HG03103 (cell line): ENCODE results near the gene PHF23.
"Not testable (repeated sequence)": the region's sequence is repeated elsewhere in the genome, so short reads cannot be mapped to it uniquely, and the experiment has no call there.

Experiments
- ATAC-seq: cut with Tn5 transposase; IDR thresholded peaks from one replicate; pipeline ENCODE4 v1.9.1; 2021; ENCODE audit warnings: low read depth; ENCODE audit not compliant: unreplicated experiment

The PHF23 gene

GRCh38 chr17:7259555-7259889 is 20.3 kb upstream of the PHF23 start:
- no peak for ATAC-seq

- ATAC-seq = no peak
Observed at GRCh38 chr17:7258731-7259554, 19.7 kb upstream of the PHF23 start.

- ATAC-seq = no peak
Observed at GRCh38 chr17:7256766-7257456, 17.7 kb upstream of the PHF23 start.

GRCh38 chr17:7254511-7254910 is 15.3 kb upstream of the PHF23 start:
- ATAC-seq = no peak

GRCh38 chr17:7253082-7253481 is 13.8 kb upstream of the PHF23 start:
- no peak for ATAC-seq

- peak; percentile 31 for ATAC-seq
Observed at GRCh38 chr17:7252176-7253043, 13.2 kb upstream of the PHF23 start, which contains the start of gene ELP5. TSS of gene ELP5 (plus strand) at chr17:7252215. CDS start at chr17:7252551, 336 bp downstream.

- ATAC-seq = peak; percentile 78
Observed at GRCh38 chr17:7251661-7252175, 12.5 kb upstream of the PHF23 start, which contains the start of gene CTDNEP1. TSS of gene CTDNEP1 (minus strand) at chr17:7251734. CDS start at chr17:7251296, 438 bp downstream.

- no peak for ATAC-seq
Observed at GRCh38 chr17:7250695-7251627, 11.7 kb upstream of the PHF23 start.

- no peak for ATAC-seq
Observed at GRCh38 chr17:7249830-7250229, 10.6 kb upstream of the PHF23 start.

- no peak for ATAC-seq
Observed at GRCh38 chr17:7249214-7249613, 10.0 kb upstream of the PHF23 start.

- ATAC-seq = no peak
Observed at GRCh38 chr17:7248796-7249195, 9.5 kb upstream of the PHF23 start.

- no peak for ATAC-seq
Observed at GRCh38 chr17:7246779-7247178, 7.5 kb upstream of the PHF23 start.

- ATAC-seq = not testable (repeated sequence)
Observed at GRCh38 chr17:7243838-7244237, 4.6 kb upstream of the PHF23 start.

- no peak for ATAC-seq
Observed at GRCh38 chr17:7243453-7243729, 4.1 kb upstream of the PHF23 start.

GRCh38 chr17:7242717-7243452 is 3.6 kb upstream of the PHF23 start:
- no peak for ATAC-seq

- ATAC-seq = no peak
Observed at GRCh38 chr17:7241783-7242716, 2.8 kb upstream of the PHF23 start, which contains the start of gene GABARAP. TSS of gene GABARAP (minus strand) at chr17:7242449. CDS start at chr17:7242330, 119 bp downstream.

- no peak for ATAC-seq
Observed at GRCh38 chr17:7241090-7241733, 2.0 kb upstream of the PHF23 start.

- ATAC-seq = no peak
Observed at GRCh38 chr17:7240375-7240774, 1.1 kb upstream of the PHF23 start.
